ENCODE data around the gene MGAT4B. TPM values are rescaled to one million over a fixed set of nuclear protein-coding genes. Genes with fewer than 3 reads are reported as not detected.

MGAT4B gene
- total RNA-seq, 4 donors from 2014 or later = 495 to 1,114 (median 787) TPM

DNA sequence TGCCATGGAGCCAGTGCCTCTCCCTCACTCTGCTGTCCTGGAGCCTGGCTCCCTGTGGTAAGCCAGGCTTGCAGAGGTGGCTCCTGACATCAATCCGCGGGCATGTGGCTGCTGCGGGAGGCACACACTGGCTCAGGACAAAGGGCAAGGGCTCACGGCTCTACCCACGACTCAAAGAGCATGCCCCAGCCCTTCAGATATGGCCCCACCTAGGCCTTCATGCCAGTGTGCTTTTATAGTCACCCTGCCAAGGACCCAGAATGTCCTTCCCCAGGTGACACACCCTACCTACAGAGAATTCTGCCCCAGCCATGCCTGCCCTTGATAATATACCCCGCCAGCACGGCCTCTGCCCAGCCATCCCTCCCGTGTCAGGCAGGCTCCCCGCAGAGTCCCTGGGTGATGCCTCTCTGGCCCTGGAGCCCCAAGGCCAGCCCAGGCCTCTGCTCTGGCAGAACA lies 1.6 kb downstream of the MGAT4B start:
- Histone ChIP-seq H3K4me3 (peak overlapping the region; percentile 69 to 93 (median 88)), H3K27me3 (no peaks in the 10 kb centered on the region), H3K4me1 (peaks cover 40 to 55% (median 47%) of the 10 kb centered on the region in 4 donors), H3K27ac (peak overlapping the region; percentile 96 to 100 (median 99)), H3K36me3 (peaks cover 0 to 12% (median 7%) of the 10 kb centered on the region in 4 donors), H3K9me3 (no peaks in the 10 kb centered on the region)
- intact Hi-C loops (cut with DNase I; ENCODE audit: low total_unique reads) (loop anchor here (5.0 kb wide), 1 partner anchor 73 kb away; the partner anchor contains the start of gene MAML1), in situ Hi-C loops (cut with MboI; ENCODE audit: low pct_ligation_motif_present in 1 of 4, low pct_unique_long_range_greater_than_20kb in 1 of 4, low sequenced_read_pairs in 3 of 4) (no loop called here)
- 46% methylated on average over 9 of the region's 9 CpGs; no CpG with 5 or more reads in 1 of the 2 donors for WGBS, 2 donors (ENCODE audit: low coverage in 1 of 2)
- peak; percentile 89 for TF ChIP-seq POLR2A (IDR thresholded peaks at IDR 0.05)
- TF ChIP-seq EP300 (IDR thresholded peaks at IDR 0.05; ENCODE audit: low read depth) = no peak
- TF ChIP-seq, protein P1, sequence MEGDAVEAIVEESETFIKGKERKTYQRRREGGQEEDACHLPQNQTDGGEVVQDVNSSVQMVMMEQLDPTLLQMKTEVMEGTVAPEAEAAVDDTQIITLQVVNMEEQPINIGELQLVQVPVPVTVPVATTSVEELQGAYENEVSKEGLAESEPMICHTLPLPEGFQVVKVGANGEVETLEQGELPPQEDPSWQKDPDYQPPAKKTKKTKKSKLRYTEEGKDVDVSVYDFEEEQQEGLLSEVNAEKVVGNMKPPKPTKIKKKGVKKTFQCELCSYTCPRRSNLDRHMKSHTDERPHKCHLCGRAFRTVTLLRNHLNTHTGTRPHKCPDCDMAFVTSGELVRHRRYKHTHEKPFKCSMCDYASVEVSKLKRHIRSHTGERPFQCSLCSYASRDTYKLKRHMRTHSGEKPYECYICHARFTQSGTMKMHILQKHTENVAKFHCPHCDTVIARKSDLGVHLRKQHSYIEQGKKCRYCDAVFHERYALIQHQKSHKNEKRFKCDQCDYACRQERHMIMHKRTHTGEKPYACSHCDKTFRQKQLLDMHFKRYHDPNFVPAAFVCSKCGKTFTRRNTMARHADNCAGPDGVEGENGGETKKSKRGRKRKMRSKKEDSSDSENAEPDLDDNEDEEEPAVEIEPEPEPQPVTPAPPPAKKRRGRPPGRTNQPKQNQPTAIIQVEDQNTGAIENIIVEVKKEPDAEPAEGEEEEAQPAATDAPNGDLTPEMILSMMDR (IDR thresholded peaks at IDR 0.05) = no peak
- peak; percentile 50 to 89 (median 80) for TF ChIP-seq POLR2AphosphoS5 (IDR thresholded peaks at IDR 0.05)
- peak; percentile 87 for DNase-seq

DNA sequence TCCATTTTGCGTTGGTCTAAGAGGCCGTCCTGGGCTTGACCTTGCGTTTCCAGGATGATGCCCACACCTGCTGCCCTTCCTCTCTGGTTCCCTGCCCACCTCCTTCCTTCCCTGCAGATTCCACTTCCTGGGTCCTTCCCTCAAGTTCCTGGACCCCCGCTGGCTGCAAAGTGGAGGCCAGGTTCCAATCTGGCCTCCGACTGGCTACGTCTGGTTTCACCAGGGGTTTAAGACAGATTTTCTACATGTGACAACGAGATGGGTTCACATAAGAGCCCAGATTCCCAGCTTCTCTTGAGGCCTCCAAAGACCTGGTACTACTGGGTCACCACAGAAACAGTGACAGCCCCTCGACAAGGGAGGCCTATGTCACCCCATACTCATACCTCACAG lies 2.1 kb downstream of the MGAT4B start:
- Histone ChIP-seq H3K27ac (peak overlapping the region; percentile 96 to 100 (median 99)), H3K4me1 (peaks cover 40 to 55% (median 47%) of the 10 kb centered on the region in 4 donors), H3K9me3 (no peaks in the 10 kb centered on the region), H3K4me3 (peak overlapping the region in 2 of 4 donors; percentile 69 to 93), H3K36me3 (peaks cover 0 to 17% (median 12%) of the 10 kb centered on the region in 4 donors), H3K27me3 (no peaks in the 10 kb centered on the region)
- intact Hi-C loops (cut with DNase I; ENCODE audit: low total_unique reads) = loop anchor here (5.0 kb wide), 1 partner anchor 103 kb away; the partner anchor contains the start of gene TBC1D9B
- TF ChIP-seq, protein P1 (IDR thresholded peaks at IDR 0.05) = no peak
- TF ChIP-seq EP300 (IDR thresholded peaks at IDR 0.05; ENCODE audit: low read depth) (no peak), POLR2AphosphoS5 (IDR thresholded peaks at IDR 0.05) (no peak), POLR2A (IDR thresholded peaks at IDR 0.05) (no peak)
- in situ Hi-C loops (cut with MboI; ENCODE audit: low pct_ligation_motif_present in 1 of 4, low pct_unique_long_range_greater_than_20kb in 1 of 4, low sequenced_read_pairs in 3 of 4) = no loop called here
- DNase-seq = no peak
- 81% methylated on average over 8 of the region's 8 CpGs; no CpG with 5 or more reads in 1 of the 2 donors for WGBS, 2 donors (ENCODE audit: low coverage in 1 of 2)

DNA sequence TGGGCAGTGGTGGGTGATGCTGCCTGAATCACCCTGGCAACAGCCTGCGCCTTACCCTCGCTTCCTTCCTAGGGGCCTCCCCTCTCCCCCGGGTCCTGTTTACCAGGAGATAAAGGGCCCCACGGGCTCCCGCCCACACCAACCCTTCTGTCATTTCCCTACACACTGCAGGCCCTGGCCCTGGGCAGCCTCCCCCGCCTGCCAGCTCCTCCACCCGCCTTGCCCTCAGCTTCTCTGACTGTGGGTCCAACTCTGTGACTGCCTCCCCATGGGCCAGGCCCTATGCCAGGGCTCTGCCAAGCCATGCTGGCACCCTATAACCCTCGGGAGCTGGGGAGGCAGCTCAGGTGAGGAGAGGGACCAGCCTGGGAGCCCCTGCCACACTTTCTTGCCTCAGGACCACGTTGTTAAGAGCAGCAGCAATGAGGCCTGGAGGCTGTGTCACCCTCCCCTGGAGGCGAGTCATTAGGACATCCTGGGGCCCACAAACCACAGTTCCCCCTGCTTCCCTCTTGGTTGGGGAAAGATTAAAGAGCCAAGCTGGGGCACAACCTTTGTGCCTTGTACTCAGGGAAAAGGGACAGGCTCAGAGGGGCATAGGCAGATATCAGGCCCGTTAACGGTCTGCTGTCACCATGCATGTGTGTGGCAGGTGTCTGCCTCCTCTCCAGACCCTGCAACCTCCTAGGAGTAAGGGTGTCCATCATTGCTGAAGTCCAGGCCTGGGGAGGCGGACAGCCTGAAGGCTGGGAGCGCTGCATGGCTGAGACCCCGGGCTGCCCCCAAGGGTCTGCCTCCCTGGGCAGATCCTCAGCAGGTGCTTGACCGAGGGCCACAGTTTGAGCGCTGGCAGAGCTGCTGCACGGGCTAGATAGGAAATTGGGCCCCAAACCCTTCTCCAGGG lies 2.8 kb downstream of the MGAT4B start:
- Histone ChIP-seq H3K4me1 (peaks cover 40 to 55% (median 47%) of the 10 kb centered on the region in 4 donors), H3K27me3 (no peaks in the 10 kb centered on the region), H3K36me3 (peaks cover 0 to 24% (median 16%) of the 10 kb centered on the region in 4 donors), H3K9me3 (no peaks in the 10 kb centered on the region), H3K27ac (peak overlapping the region; percentile 96 to 100 (median 99)), H3K4me3 (peak overlapping the region in 1 of 4 donors; percentile 69)
- in situ Hi-C loops (cut with MboI; ENCODE audit: low pct_ligation_motif_present in 1 of 4, low pct_unique_long_range_greater_than_20kb in 1 of 4, low sequenced_read_pairs in 3 of 4) (no loop called here), intact Hi-C loops (cut with DNase I; ENCODE audit: low total_unique reads) (loop anchor here (5.0 kb wide), 1 partner anchor 103 kb away; the partner anchor contains the start of gene TBC1D9B)
- no peak for DNase-seq
- no peak for TF ChIP-seq EP300 (IDR thresholded peaks at IDR 0.05; ENCODE audit: low read depth)
- TF ChIP-seq POLR2A (IDR thresholded peaks at IDR 0.05) = no peak
- TF ChIP-seq, protein P1 (IDR thresholded peaks at IDR 0.05) = no peak
- TF ChIP-seq POLR2AphosphoS5 (IDR thresholded peaks at IDR 0.05) = no peak
- 48% methylated on average over 17 of the region's 18 CpGs; no CpG with 5 or more reads in 1 of the 2 donors for WGBS, 2 donors (ENCODE audit: low coverage in 1 of 2)

Measured in transverse colon (tissue), 4 donors.